ENCODE results near the gene GATA6.

- no peak for TF ChIP-seq FOXM1 (IDR thresholded peaks at IDR 0.05; ENCODE audit: low read depth)
- no peak for TF ChIP-seq EZH2phosphoT487 (IDR thresholded peaks at IDR 0.05; ENCODE audit: borderline replicate concordance, low read depth)
- TF ChIP-seq CTCF (IDR thresholded peaks at IDR 0.05), result no peak
- no peak for TF ChIP-seq PBX3 (IDR thresholded peaks at IDR 0.05)
- TF ChIP-seq GABPA (IDR thresholded peaks at IDR 0.05; ENCODE audit: low read depth), result no peak
- TF ChIP-seq SIN3A (IDR thresholded peaks at IDR 0.05; ENCODE audit: borderline replicate concordance, low read depth, low read length), result no peak
- no peak for TF ChIP-seq USF2 (IDR thresholded peaks at IDR 0.05; ENCODE audit: borderline replicate concordance, low read depth, low read length)
- no peak for TF ChIP-seq YY1 (IDR thresholded peaks at IDR 0.05; ENCODE audit: low read depth)
- no peak for TF ChIP-seq NFIC (IDR thresholded peaks at IDR 0.05; ENCODE audit: borderline replicate concordance)
- TF ChIP-seq RFX5 (IDR thresholded peaks at IDR 0.05; ENCODE audit: low read length), result no peak
Measured at GRCh38 chr18:22203035-22203434, 33.6 kb downstream of the GATA6 start.

All from SK-N-SH (cell line).